Ectodermal cell (in vitro differentiated cells): ENCODE results near the gene IGF1R.

Experiments
- H3K27ac ChIP-seq: 2 replicates; pipeline ENCODE4 v1.7.0; 2013; ENCODE audit warnings: mild to moderate bottlenecking, low read depth, low read length; ENCODE audit not compliant: insufficient read depth, poor library complexity, severe bottlenecking
- H3K27me3 ChIP-seq: 2 replicates; pipeline ENCODE4 v1.7.0; 2013; ENCODE audit warnings: mild to moderate bottlenecking, low read length; ENCODE audit not compliant: insufficient read depth, control insufficient read depth, poor library complexity, severe bottlenecking
- H3K36me3 ChIP-seq: one replicate; pipeline ENCODE4 v1.7.0; 2013; ENCODE audit warnings: low read length; ENCODE audit not compliant: control insufficient read depth, insufficient read depth
- H3K4me1 ChIP-seq: one replicate; pipeline ENCODE4 v1.7.0; 2013; ENCODE audit warnings: low read length; ENCODE audit not compliant: control insufficient read depth, insufficient read depth
- H3K4me3 ChIP-seq: 2 replicates; pipeline ENCODE4 v1.7.0; 2013; ENCODE audit warnings: low read depth, low read length, control low read depth; ENCODE audit not compliant: insufficient read depth
- H3K9me3 ChIP-seq: 2 replicates; pipeline ENCODE4 v1.7.0; 2013; ENCODE audit warnings: mild to moderate bottlenecking, low read length, moderate library complexity; ENCODE audit not compliant: control insufficient read depth
- WGBS, 2 experiments: methylation state at CpG; one replicate each; pipeline ENCODE4 v1.1.7; 2013; ENCODE audit warnings: missing lambda C conversion rate in 2 of 2; 5-methylcytosine and 5-hydroxymethylcytosine counted together

The IGF1R gene

GRCh38 chr15:98803228-98804056 lies 155.1 kb downstream of the IGF1R start:
- Histone ChIP-seq H3K4me3 (no peak overlapping the region), H3K36me3 (no peaks in the 10 kb centered on the region), H3K4me1 (peaks cover 31% of the 10 kb centered on the region), H3K9me3 (no peaks in the 10 kb centered on the region), H3K27me3 (peaks cover 6% of the 10 kb centered on the region), H3K27ac (no peak overlapping the region)
- WGBS, 2 experiments: 91 to 92% methylated on average over 13 to 14 of the region's 14 CpGs

- 94 to 96% methylated on average over 5 of the region's 5 CpGs for WGBS, 2 experiments
- Histone ChIP-seq H3K9me3 (no peaks in the 10 kb centered on the region), H3K4me3 (no peak overlapping the region), H3K27me3 (peaks cover 6% of the 10 kb centered on the region), H3K36me3 (no peaks in the 10 kb centered on the region), H3K4me1 (peaks cover 31% of the 10 kb centered on the region), H3K27ac (no peak overlapping the region)
Observed at GRCh38 chr15:98804057-98804380, 155.7 kb downstream of the IGF1R start.

DNA sequence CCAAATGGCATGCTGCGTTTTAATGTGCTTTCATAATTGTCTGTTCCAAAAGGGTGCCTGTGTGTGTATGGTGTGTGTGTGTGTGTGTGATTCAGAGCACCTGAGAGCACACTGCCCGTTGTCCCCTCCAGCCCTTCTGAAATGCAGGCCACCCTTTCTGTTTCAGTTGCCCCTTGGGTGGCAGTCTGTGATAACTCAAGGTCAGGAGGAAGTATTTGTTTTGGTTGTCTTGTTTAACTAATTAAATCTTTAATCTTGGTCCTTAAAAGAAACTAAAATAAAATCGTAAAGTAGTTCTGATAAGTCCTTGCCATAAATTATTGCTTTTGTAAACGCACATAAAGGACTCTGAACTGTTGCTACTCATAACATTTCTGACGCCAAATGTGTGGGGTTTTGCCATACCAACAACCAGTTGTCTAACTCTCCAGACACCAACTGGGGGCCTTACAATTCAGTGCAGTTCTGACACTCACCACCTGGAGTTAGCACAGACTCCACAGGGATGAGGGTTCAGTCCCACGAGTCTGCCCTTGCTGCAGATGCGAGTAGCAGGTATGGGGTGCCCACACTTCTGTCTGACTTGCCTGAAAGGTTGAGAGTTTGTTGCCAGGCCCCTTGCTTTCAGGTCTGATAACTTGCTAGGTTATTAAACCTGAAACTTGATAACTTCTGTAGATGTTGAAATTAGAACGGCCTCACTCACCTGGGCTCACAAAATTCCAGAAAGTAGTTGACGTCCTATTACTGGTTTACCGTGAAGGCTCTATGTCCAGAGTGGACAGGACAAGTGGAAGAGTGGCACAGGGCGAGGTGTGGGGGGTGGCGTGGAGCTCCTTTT lies 157.3 kb downstream of the IGF1R start:
- no peaks in the 10 kb centered on the region for H3K9me3 ChIP-seq
- H3K36me3 ChIP-seq: no peaks in the 10 kb centered on the region
- 88% methylated on average over 12 of the region's 12 CpGs for WGBS, 2 experiments
- peaks cover 23% of the 10 kb centered on the region for H3K4me1 ChIP-seq
- no peak overlapping the region for H3K4me3 ChIP-seq
- H3K27ac ChIP-seq: no peak overlapping the region
- no peaks in the 10 kb centered on the region for H3K27me3 ChIP-seq

DNA sequence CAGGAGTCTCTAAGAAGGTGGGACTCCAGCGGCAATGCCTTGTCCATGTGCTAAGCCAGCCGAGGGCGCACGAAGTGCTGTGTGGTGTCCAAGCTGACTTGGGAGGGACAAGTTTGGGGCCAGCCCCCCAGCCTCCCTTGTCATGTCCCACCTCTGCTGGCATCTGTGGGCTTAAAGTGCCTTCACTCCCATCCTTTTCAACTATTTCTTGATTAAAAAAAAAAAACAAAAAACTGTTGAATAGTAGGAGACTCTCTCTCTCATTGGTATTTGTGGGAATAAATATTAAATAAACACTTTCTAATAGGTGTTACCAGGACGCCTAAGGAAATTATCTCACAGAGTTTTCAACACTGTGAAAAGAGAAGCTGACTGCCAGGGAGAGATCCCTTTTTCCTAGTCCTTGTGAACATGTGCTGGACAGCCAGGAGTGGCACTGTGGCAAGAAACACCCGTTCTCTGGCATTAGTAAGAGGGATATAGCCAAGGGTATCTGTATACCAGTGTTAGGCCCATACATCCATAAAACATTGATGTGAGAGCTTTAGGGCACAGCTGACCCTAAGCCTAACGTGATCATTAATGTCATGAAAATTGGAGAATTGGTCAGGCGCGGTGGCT lies 158.0 kb downstream of the IGF1R start:
- H3K27me3 ChIP-seq: no peaks in the 10 kb centered on the region
- peaks cover 16% of the 10 kb centered on the region for H3K4me1 ChIP-seq
- no peak overlapping the region for H3K4me3 ChIP-seq
- H3K36me3 ChIP-seq: no peaks in the 10 kb centered on the region
- 91 to 92% methylated on average over 9 of the region's 9 CpGs for WGBS, 2 experiments
- H3K9me3 ChIP-seq: no peaks in the 10 kb centered on the region
- no peak overlapping the region for H3K27ac ChIP-seq

GRCh38 chr15:98807262-98807661 lies 158.9 kb downstream of the IGF1R start:
- H3K9me3 ChIP-seq: no peaks in the 10 kb centered on the region
- H3K27me3 ChIP-seq: no peaks in the 10 kb centered on the region
- H3K27ac ChIP-seq: no peak overlapping the region
- peaks cover 7% of the 10 kb centered on the region for H3K4me1 ChIP-seq
- no peaks in the 10 kb centered on the region for H3K36me3 ChIP-seq
- H3K4me3 ChIP-seq: no peak overlapping the region
- 93 to 94% methylated on average over 4 of the region's 4 CpGs for whole genome bisulfite sequencing, 2 experiments

GRCh38 chr15:98809273-98809672 lies 160.9 kb downstream of the IGF1R start:
- H3K27ac ChIP-seq: no peak overlapping the region
- no peaks in the 10 kb centered on the region for H3K9me3 ChIP-seq
- no peak overlapping the region for H3K4me3 ChIP-seq
- H3K36me3 ChIP-seq: no peaks in the 10 kb centered on the region
- WGBS, 2 experiments: 85 to 87% methylated on average over 11 of the region's 11 CpGs
- H3K27me3 ChIP-seq: no peaks in the 10 kb centered on the region
- H3K4me1 ChIP-seq: peaks cover 4% of the 10 kb centered on the region

- Histone ChIP-seq H3K9me3 (no peaks in the 10 kb centered on the region), H3K36me3 (no peaks in the 10 kb centered on the region), H3K27me3 (no peaks in the 10 kb centered on the region), H3K4me3 (no peak overlapping the region), H3K4me1 (peaks cover 4% of the 10 kb centered on the region), H3K27ac (no peak overlapping the region)
- WGBS, 2 experiments: 85 to 87% methylated on average over 8 of the region's 8 CpGs
Observed at GRCh38 chr15:98812716-98813446, 164.5 kb downstream of the IGF1R start.

DNA sequence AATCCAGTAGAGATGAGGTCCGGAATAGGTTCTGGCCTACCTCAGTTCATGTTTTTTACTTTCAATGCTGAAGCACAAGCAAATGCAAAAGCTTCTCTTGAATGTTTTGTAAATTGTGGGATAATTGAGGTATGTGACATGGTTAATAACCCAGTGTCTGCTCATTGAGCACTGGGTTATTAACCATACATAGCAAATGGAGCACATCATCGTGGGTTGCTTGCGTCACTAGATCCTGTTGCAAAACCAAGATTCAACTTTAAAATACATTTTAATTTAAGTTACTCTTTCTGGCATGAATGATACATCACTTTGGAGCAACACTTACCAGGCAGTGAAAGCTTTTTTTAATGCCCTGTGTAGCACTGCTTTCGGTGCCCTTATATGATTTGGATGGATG lies 165.6 kb downstream of the IGF1R start:
- Histone ChIP-seq H3K36me3 (no peaks in the 10 kb centered on the region), H3K27me3 (no peaks in the 10 kb centered on the region), H3K9me3 (no peaks in the 10 kb centered on the region), H3K27ac (no peak overlapping the region), H3K4me1 (peaks cover 4% of the 10 kb centered on the region), H3K4me3 (no peak overlapping the region)
- 92 to 95% methylated on average over 4 of the region's 4 CpGs for WGBS, 2 experiments

- H3K27me3 ChIP-seq: no peaks in the 10 kb centered on the region
Observed at GRCh38 chr15:98815207-98815606, 166.9 kb downstream of the IGF1R start.

More at GRCh38 chr15:98815207-98815606, 166.9 kb downstream of the IGF1R start:
- Histone ChIP-seq H3K9me3 (no peaks in the 10 kb centered on the region), H3K4me3 (no peak overlapping the region), H3K27ac (peak overlapping the region; percentile 16), H3K36me3 (no peaks in the 10 kb centered on the region), H3K4me1 (no peaks in the 10 kb centered on the region)
- WGBS, 2 experiments: 88 to 94% methylated on average over 5 of the region's 5 CpGs
